ENCODE results near the gene DIPK1B. TPM values are rescaled to one million over a fixed set of nuclear protein-coding genes. Genes with fewer than 3 reads are reported as not detected.

The DIPK1B gene
- total and polyA plus RNA-seq, 2 experiments from 2014 or later = 18.7 to 60.0 TPM

GRCh38 chr9:136747161-136748060, 35.0 kb downstream of the DIPK1B start:
- H3K36me3 ChIP-seq (ENCODE audit: insufficient read depth) = no peaks in the 10 kb centered on the region
- Mint-ChIP-seq H3K4me1 (no peaks in the 10 kb centered on the region), H3K27ac (no peak overlapping the region), H3K4me3 (no peak overlapping the region), H3K27me3 (ENCODE audit: insufficient read depth, low read depth, poor library complexity) (peaks cover 4% of the 10 kb centered on the region), H3K36me3 (ENCODE audit: low read depth) (peaks cover 2% of the 10 kb centered on the region; the same call in 2 of the 3 replicates), H3K9me3 (peaks cover 11% of the 10 kb centered on the region)
- no peak for ATAC-seq
- no peaks in the 10 kb centered on the region for H3K9me2 ChIP-seq (ENCODE audit: insufficient read depth)
- no peak overlapping the region for H3K4me2 ChIP-seq
- DNase-seq (ENCODE audit: low spot score) = no peak
- H3K27me3 ChIP-seq (ENCODE audit: insufficient read depth) = no peaks in the 10 kb centered on the region
- H3K27ac ChIP-seq (ENCODE audit: low read depth) = no peak overlapping the region
- H3F3A ChIP-seq (replicated peaks; ENCODE audit: low read depth) = no peaks in the 10 kb centered on the region
- H2AFZ ChIP-seq = no peak overlapping the region
- H3K4me1 ChIP-seq (ENCODE audit: insufficient read depth) = no peaks in the 10 kb centered on the region
- H3K4me3 ChIP-seq = no peak overlapping the region
- TF ChIP-seq POLR2AphosphoS5 (IDR thresholded peaks at IDR 0.05; ENCODE audit: low read depth) (no peak), ZNF462 (CRISPR knock-in tag; IDR thresholded peaks at IDR 0.05) (no peak), CTCF (conservative IDR thresholded peaks at IDR 0.05; ENCODE audit: low read depth in 2 of 2) (no peak), REST (IDR thresholded peaks at IDR 0.05; ENCODE audit: unreplicated experiment) (no peak), ETS1 (IDR thresholded peaks at IDR 0.05) (no peak), STAT1 (IDR thresholded peaks at IDR 0.05; ENCODE audit: unreplicated experiment) (no peak), JUNB (IDR thresholded peaks at IDR 0.05; ENCODE audit: unreplicated experiment) (no peak), EZH2 (IDR thresholded peaks at IDR 0.05; ENCODE audit: low read depth, unreplicated experiment) (no peak)
- H3K79me2 ChIP-seq (replicated peaks; ENCODE audit: insufficient read depth) = no peaks in the 10 kb centered on the region
- no peaks in the 10 kb centered on the region for H4K20me1 ChIP-seq (replicated peaks; ENCODE audit: insufficient read depth)

Data from GM23338 (cell line).